Ectodermal cell (in vitro differentiated cells): ENCODE data around the gene RAB13.

Experiments
- H3K27ac ChIP-seq: 2 replicates; pipeline ENCODE4 v1.7.0; 2013; ENCODE audit warnings: mild to moderate bottlenecking, low read depth, low read length; ENCODE audit not compliant: insufficient read depth, poor library complexity, severe bottlenecking
- H3K27me3 ChIP-seq: 2 replicates; pipeline ENCODE4 v1.7.0; 2013; ENCODE audit warnings: mild to moderate bottlenecking, low read length; ENCODE audit not compliant: insufficient read depth, control insufficient read depth, poor library complexity, severe bottlenecking
- H3K36me3 ChIP-seq: one replicate; pipeline ENCODE4 v1.7.0; 2013; ENCODE audit warnings: low read length; ENCODE audit not compliant: control insufficient read depth, insufficient read depth
- H3K4me1 ChIP-seq: one replicate; pipeline ENCODE4 v1.7.0; 2013; ENCODE audit warnings: low read length; ENCODE audit not compliant: control insufficient read depth, insufficient read depth
- H3K4me3 ChIP-seq: 2 replicates; pipeline ENCODE4 v1.7.0; 2013; ENCODE audit warnings: low read depth, low read length, control low read depth; ENCODE audit not compliant: insufficient read depth
- H3K9me3 ChIP-seq: 2 replicates; pipeline ENCODE4 v1.7.0; 2013; ENCODE audit warnings: mild to moderate bottlenecking, low read length, moderate library complexity; ENCODE audit not compliant: control insufficient read depth
- WGBS, 2 experiments: methylation state at CpG; one replicate each; pipeline ENCODE4 v1.1.7; 2013; ENCODE audit warnings: missing lambda C conversion rate in 2 of 2; 5-methylcytosine and 5-hydroxymethylcytosine counted together

The RAB13 gene

GRCh38 chr1:153944827-153945117, 41.4 kb downstream of the RAB13 start:
- H3K9me3 ChIP-seq: no peaks in the 10 kb centered on the region
- peaks cover 4% of the 10 kb centered on the region for H3K36me3 ChIP-seq
- H3K27ac ChIP-seq: no peak overlapping the region
- WGBS, 2 experiments: 91 to 92% methylated on average over 3 of the region's 3 CpGs
- no peaks in the 10 kb centered on the region for H3K4me1 ChIP-seq
- no peak overlapping the region for H3K4me3 ChIP-seq
- H3K27me3 ChIP-seq: no peaks in the 10 kb centered on the region

GRCh38 chr1:153944005-153944826, 41.9 kb downstream of the RAB13 start:
- peaks cover 4% of the 10 kb centered on the region for H3K36me3 ChIP-seq
- H3K4me3 ChIP-seq: no peak overlapping the region
- H3K4me1 ChIP-seq: no peaks in the 10 kb centered on the region
- no peaks in the 10 kb centered on the region for H3K9me3 ChIP-seq
- 93 to 95% methylated on average over 15 of the region's 15 CpGs for WGBS, 2 experiments
- H3K27ac ChIP-seq: no peak overlapping the region
- no peaks in the 10 kb centered on the region for H3K27me3 ChIP-seq

- peaks cover 1% of the 10 kb centered on the region for H3K36me3 ChIP-seq
- H3K27me3 ChIP-seq: no peaks in the 10 kb centered on the region
- 92 to 94% methylated on average over 11 of the region's 11 CpGs for WGBS, 2 experiments
- no peaks in the 10 kb centered on the region for H3K4me1 ChIP-seq
- H3K9me3 ChIP-seq: no peaks in the 10 kb centered on the region
- no peak overlapping the region for H3K4me3 ChIP-seq
- H3K27ac ChIP-seq: no peak overlapping the region
Observed at GRCh38 chr1:153942766-153943549, 43.2 kb downstream of the RAB13 start.

- Histone ChIP-seq H3K9me3 (no peaks in the 10 kb centered on the region), H3K36me3 (no peaks in the 10 kb centered on the region), H3K27ac (no peak overlapping the region), H3K4me3 (no peak overlapping the region), H3K27me3 (no peaks in the 10 kb centered on the region), H3K4me1 (no peaks in the 10 kb centered on the region)
- WGBS, 2 experiments: 96% methylated on average over 34 of the region's 34 CpGs
Observed at GRCh38 chr1:153941826-153942725, 44.1 kb downstream of the RAB13 start.

- no peak overlapping the region for H3K4me3 ChIP-seq
- WGBS, 2 experiments: 93 to 94% methylated on average over 8 of the region's 8 CpGs
- no peaks in the 10 kb centered on the region for H3K27me3 ChIP-seq
- no peak overlapping the region for H3K27ac ChIP-seq
- H3K4me1 ChIP-seq: no peaks in the 10 kb centered on the region
- no peaks in the 10 kb centered on the region for H3K36me3 ChIP-seq
- no peaks in the 10 kb centered on the region for H3K9me3 ChIP-seq
Observed at GRCh38 chr1:153940756-153941155, 45.4 kb downstream of the RAB13 start.

DNA sequence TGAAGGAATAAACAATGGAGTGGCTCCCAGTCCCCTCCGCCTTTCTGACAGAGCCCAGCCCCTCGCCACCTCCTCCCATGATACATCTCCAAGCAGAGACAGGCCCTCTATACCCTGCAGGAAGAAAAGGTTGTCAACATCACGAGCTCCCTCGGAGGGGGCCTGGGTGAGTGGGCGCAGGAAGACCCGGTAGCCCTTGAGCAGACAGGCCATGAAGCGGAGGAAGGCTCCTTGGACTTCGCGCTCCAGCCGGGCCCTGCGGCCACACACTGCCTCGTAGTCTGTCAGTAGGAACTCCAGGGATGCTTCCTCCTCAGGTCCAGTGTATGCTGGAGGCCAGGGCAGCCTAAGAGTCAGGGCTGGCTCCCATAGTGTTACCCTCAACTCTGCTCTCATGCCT, 46.7 kb downstream of the RAB13 start:
- Histone ChIP-seq H3K27ac (no peak overlapping the region), H3K27me3 (no peaks in the 10 kb centered on the region), H3K4me1 (no peaks in the 10 kb centered on the region), H3K4me3 (no peak overlapping the region), H3K9me3 (no peaks in the 10 kb centered on the region), H3K36me3 (peaks cover 5% of the 10 kb centered on the region)
- 95% methylated on average over 12 of the region's 12 CpGs for WGBS, 2 experiments

DNA sequence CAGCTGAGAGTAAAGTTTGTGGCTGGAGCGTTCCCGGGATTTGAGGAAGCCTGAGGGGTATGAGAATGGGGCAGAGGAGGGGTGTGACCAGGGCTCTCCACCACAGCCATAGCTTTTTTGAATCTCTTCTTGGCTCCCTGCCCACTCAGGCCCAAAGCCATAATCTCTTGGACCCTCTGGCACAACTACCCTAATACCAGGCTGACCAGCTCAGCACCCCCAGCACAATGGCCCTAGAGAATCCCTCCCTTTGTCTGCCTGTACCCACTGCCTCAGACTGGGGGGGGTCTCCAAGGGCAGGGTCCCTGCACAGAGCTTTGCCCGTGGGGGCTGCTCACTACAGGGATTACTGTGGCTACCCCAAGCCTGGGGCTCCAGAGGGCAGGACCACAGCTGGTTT, 47.1 kb downstream of the RAB13 start:
- H3K4me3 ChIP-seq: no peak overlapping the region
- no peaks in the 10 kb centered on the region for H3K9me3 ChIP-seq
- H3K36me3 ChIP-seq: peaks cover 5% of the 10 kb centered on the region
- H3K27me3 ChIP-seq: no peaks in the 10 kb centered on the region
- 93 to 99% methylated on average over 3 of the region's 3 CpGs for WGBS, 2 experiments
- H3K4me1 ChIP-seq: no peaks in the 10 kb centered on the region
- H3K27ac ChIP-seq: no peak overlapping the region

DNA sequence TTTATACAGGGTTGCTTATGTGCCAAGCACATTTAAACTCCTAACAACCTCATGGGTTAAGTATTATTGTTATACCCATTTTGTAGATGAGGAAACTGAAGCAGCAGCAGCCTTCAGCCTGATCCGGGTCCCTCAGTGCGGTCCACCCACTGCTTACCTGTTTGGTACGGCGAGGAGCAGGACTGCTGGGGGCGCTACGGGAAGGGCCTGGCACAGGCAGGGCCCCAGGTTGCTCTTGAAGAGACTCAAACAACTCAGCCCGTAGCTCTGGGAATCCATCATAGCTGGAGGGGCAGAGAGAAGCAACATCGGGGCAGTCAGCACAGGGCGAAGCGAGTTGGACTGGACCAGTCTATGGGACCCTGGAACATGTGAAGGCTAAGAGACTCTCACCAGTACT, 48.8 kb downstream of the RAB13 start:
- 96 to 97% methylated on average over 10 of the region's 10 CpGs for WGBS, 2 experiments

GRCh38 chr1:153936011-153936802, 49.9 kb downstream of the RAB13 start:
- Histone ChIP-seq H3K27me3 (no peaks in the 10 kb centered on the region), H3K36me3 (peaks cover 5% of the 10 kb centered on the region), H3K4me1 (no peaks in the 10 kb centered on the region), H3K4me3 (no peak overlapping the region), H3K27ac (no peak overlapping the region), H3K9me3 (no peaks in the 10 kb centered on the region)
- WGBS, 2 experiments: 94 to 96% methylated on average over 12 of the region's 12 CpGs

More for the DNA sequence above, 48.8 kb downstream of the RAB13 start:
- H3K4me3 ChIP-seq: no peak overlapping the region
- H3K27ac ChIP-seq: no peak overlapping the region
- H3K4me1 ChIP-seq: no peaks in the 10 kb centered on the region
- H3K9me3 ChIP-seq: no peaks in the 10 kb centered on the region
- H3K27me3 ChIP-seq: no peaks in the 10 kb centered on the region
- peaks cover 5% of the 10 kb centered on the region for H3K36me3 ChIP-seq
